WERI-Rb-1 (cell line): Measurements from ENCODE around the gene GRIP2.

Experiments
- DNase-seq: peaks from one replicate; pipeline ENCODE4 v3.0.0-alpha.2; 2020
- H3K27ac ChIP-seq: fragments of 250-450 bp; sonication (Bioruptor Pico); 2 replicates; pipeline ENCODE4 v1.5.1; 2020; ENCODE audit warnings: mild to moderate bottlenecking, moderate library complexity
- H3K27me3 ChIP-seq: fragments of 250-450 bp; sonication (Bioruptor Pico); 2 replicates; pipeline ENCODE4 v1.5.1; 2021; ENCODE audit warnings: mild to moderate bottlenecking, low read depth, moderate library complexity; ENCODE audit not compliant: insufficient read depth, severe bottlenecking
- H3K36me3 ChIP-seq: fragments of 250-450 bp; sonication (Bioruptor Pico); 2 replicates; pipeline ENCODE4 v1.5.1; 2020; ENCODE audit warnings: mild to moderate bottlenecking, moderate library complexity
- H3K4me3 ChIP-seq: 2 replicates; pipeline ENCODE4 v1.5.1; 2011; ENCODE audit warnings: low read depth, mild to moderate bottlenecking, control low read depth, low read length
- H3K9me3 ChIP-seq: fragments of 250-450 bp; sonication (Bioruptor Pico); 2 replicates; pipeline ENCODE4 v1.5.1; 2021; ENCODE audit warnings: mild to moderate bottlenecking, moderate library complexity; ENCODE audit not compliant: severe bottlenecking
- CTCF ChIP-seq: IDR thresholded peaks from 2 replicates; pipeline ENCODE4 v1.5.1; 2011; ENCODE audit warnings: low read depth, mild to moderate bottlenecking, control low read depth, inconsistent platforms, low read length

The GRIP2 gene

GRCh38 chr3:14465425-14465824, 74.7 kb downstream of the GRIP2 start:
- TF ChIP-seq CTCF: no peak
- H3K4me3 ChIP-seq: no peak overlapping the region
- H3K9me3 ChIP-seq: no peaks in the 10 kb centered on the region
- peaks cover 34% of the 10 kb centered on the region for H3K36me3 ChIP-seq
- DNase-seq: no peak
- H3K27me3 ChIP-seq: no peaks in the 10 kb centered on the region
- no peak overlapping the region for H3K27ac ChIP-seq

GRCh38 chr3:14464521-14464920, 75.6 kb downstream of the GRIP2 start:
- no peak for DNase-seq
- no peaks in the 10 kb centered on the region for H3K27me3 ChIP-seq
- H3K27ac ChIP-seq: no peak overlapping the region
- no peak overlapping the region for H3K4me3 ChIP-seq
- H3K9me3 ChIP-seq: no peaks in the 10 kb centered on the region
- H3K36me3 ChIP-seq: peaks cover 34% of the 10 kb centered on the region
- TF ChIP-seq CTCF: no peak

DNA sequence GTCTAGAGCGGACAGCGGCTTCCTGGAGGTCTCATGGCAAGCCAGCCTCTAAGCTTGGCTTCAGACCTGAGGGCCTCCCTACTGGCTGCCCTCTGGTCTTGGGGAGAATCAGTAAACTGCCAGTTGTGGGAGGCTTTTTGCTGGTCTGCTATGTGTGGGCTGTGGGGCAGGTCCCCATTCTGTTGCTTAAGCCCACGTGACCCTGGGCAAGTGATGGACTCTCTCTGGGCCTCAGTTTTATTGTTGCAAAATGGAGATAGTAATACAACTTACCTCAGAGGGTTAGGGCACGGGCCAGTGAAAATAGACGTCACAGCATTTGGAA, 76.0 kb downstream of the GRIP2 start:
- Histone ChIP-seq H3K4me3 (no peak overlapping the region), H3K27ac (no peak overlapping the region), H3K9me3 (no peaks in the 10 kb centered on the region), H3K27me3 (no peaks in the 10 kb centered on the region), H3K36me3 (peaks cover 34% of the 10 kb centered on the region)
- no peak for DNase-seq
- TF ChIP-seq CTCF: no peak

DNA sequence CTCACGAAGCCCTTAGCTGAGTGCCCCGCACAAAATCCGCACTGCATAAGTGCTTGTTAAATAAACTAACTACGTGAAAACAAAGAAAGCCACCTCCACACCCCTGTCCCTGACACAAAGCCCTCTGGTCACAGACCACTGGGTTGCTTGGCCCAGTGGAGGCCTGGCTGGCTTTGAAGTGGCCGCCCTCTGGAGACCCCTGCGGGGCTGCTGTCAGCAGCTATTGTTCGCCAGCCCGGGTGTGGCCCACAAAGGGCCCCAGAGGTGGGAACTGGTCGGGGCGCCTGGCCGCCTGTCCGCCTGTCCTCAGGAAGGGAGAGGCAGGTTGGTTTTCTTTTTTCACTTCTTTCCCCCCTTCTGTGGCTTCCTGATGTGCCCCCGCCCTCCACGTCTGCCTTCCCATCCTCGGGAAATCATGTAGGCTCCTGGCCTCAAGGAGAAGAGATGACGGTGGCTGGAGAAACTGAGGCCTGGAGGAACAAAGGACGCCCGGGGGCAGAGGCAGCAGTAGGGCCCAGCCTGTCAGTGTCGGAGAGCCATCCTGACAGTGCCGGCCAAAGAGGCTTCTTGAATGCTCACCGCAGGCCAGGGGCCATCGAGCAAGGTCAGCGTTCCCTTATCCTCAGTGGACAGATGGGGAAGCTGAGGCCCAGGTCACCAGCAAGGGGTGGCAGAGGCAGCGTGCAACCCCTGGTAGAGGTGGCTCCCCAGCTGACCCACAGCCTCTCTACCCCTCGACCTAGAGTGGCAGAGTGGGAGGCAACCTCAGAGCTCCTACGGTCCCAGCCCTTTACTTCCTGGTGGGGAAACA, 76.6 kb downstream of the GRIP2 start:
- no peak for TF ChIP-seq CTCF
- no peak overlapping the region for H3K4me3 ChIP-seq
- H3K9me3 ChIP-seq: no peaks in the 10 kb centered on the region
- H3K27me3 ChIP-seq: no peaks in the 10 kb centered on the region
- no peak for DNase-seq
- peaks cover 32% of the 10 kb centered on the region for H3K36me3 ChIP-seq
- no peak overlapping the region for H3K27ac ChIP-seq

DNA sequence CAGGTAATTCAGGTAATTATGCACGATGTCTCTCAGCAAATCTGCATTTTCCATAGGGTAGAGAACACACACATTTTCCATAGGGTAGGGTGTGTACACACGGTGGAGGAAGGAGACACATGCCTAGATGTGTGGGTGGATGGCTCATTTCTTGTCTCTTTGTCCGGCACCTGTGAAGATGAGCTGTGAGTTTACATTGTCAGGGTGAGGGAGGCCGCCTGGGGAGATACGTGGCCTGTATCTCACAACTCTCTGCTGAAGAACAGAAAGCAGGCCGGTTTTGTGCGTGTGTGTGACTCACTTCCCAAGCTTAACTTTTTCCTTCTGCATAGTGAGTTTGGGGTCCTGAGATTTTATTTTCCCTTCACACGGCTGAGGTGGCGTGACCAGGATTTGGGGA, 77.4 kb downstream of the GRIP2 start:
- H3K27ac ChIP-seq: no peak overlapping the region
- DNase-seq: no peak
- H3K9me3 ChIP-seq: no peaks in the 10 kb centered on the region
- no peak overlapping the region for H3K4me3 ChIP-seq
- H3K36me3 ChIP-seq: peaks cover 29% of the 10 kb centered on the region
- TF ChIP-seq CTCF: no peak
- no peaks in the 10 kb centered on the region for H3K27me3 ChIP-seq
